DLD1 (cell line): ENCODE results near the gene GPR137C.

ENCODE experiments used
- in situ Hi-C: cut with HindIII; loops from 2 replicates; pipeline ENCODE4 v1.10.0; 2017; ENCODE audit warnings: low sequenced_read_pairs

The GPR137C gene

GRCh38 chr14:52663850-52664249, 111.2 kb downstream of the GPR137C start:
- in situ Hi-C loops = no loop called here

- in situ Hi-C loops = no loop called here
These were observed 126.0 kb downstream of the GPR137C start for GRCh38 chr14:52678591-52678990.

- in situ Hi-C loops = no loop called here
These were observed 131.4 kb downstream of the GPR137C start for GRCh38 chr14:52683985-52684520.

GRCh38 chr14:52686176-52686575, 133.5 kb downstream of the GPR137C start:
- in situ Hi-C loops = no loop called here
